Renal pelvis (tissue), 12 donors: ENCODE data around the gene METTL16. TPM values are rescaled to one million over a fixed set of nuclear protein-coding genes. Genes with fewer than 3 reads are reported as not detected.
"Not testable (repeated sequence)": the region's sequence is repeated elsewhere in the genome, so short reads cannot be mapped to it uniquely, and the experiment has no call there.

Experiments
- DNase-seq: peaks from one replicate; pipeline ENCODE4 v3.0.0-alpha.2; 2013
- long read RNA-seq, 16 experiments: transcript quantifications; one replicate each; lab custom pipeline, GENCODE V29; 2026
- polyA plus RNA-seq, 3 donors: library from polyadenylated mRNA; unstranded; fragments of 120-200 nt; gene quantifications; one replicate each; pipeline ENCODE4 v1.2.1, GENCODE V29; 2013; ENCODE audit not compliant: insufficient read length in 3 of 3

METTL16 gene, protein sequence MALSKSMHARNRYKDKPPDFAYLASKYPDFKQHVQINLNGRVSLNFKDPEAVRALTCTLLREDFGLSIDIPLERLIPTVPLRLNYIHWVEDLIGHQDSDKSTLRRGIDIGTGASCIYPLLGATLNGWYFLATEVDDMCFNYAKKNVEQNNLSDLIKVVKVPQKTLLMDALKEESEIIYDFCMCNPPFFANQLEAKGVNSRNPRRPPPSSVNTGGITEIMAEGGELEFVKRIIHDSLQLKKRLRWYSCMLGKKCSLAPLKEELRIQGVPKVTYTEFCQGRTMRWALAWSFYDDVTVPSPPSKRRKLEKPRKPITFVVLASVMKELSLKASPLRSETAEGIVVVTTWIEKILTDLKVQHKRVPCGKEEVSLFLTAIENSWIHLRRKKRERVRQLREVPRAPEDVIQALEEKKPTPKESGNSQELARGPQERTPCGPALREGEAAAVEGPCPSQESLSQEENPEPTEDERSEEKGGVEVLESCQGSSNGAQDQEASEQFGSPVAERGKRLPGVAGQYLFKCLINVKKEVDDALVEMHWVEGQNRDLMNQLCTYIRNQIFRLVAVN
- 10 to 100 TPM; 33.1 to 37.8 (median 36.0) TPM for polyA plus RNA-seq
- long read RNA-seq, donor 1, full-length matches to known transcripts: 2 of 9 reads
- long read RNA-seq, donor 1, partial matches to known transcripts: 7 of 9 reads
- long read RNA-seq, donor 1, other reads (novel, unspliced or antisense): 0 of 9 reads
- long read RNA-seq, donor 2, full-length matches to known transcripts: 2 of 11 reads
- long read RNA-seq, donor 2, partial matches to known transcripts: 9 of 11 reads
- long read RNA-seq, donor 2, other reads (novel, unspliced or antisense): 0 of 11 reads
- long read RNA-seq, donor 3, full-length matches to known transcripts: 1 of 12 reads
- long read RNA-seq, donor 3, partial matches to known transcripts: 11 of 12 reads
- long read RNA-seq, donor 3, other reads (novel, unspliced or antisense): 0 of 12 reads
- long read RNA-seq, donor 4, full-length matches to known transcripts: 2 of 2 reads
- long read RNA-seq, donor 4, partial matches to known transcripts: 0 of 2 reads
- long read RNA-seq, donor 4, other reads (novel, unspliced or antisense): 0 of 2 reads
- long read RNA-seq, donor 5, partial matches to known transcripts: 0 of 2 reads
- long read RNA-seq, donor 5, other reads (novel, unspliced or antisense): 0 of 2 reads
- long read RNA-seq, donor 6, full-length matches to known transcripts: 3 of 16 reads
- long read RNA-seq, donor 6, partial matches to known transcripts: 13 of 16 reads
- long read RNA-seq, donor 6, other reads (novel, unspliced or antisense): 0 of 16 reads
- long read RNA-seq, donor 7, full-length matches to known transcripts: 5 of 14 reads
- long read RNA-seq, donor 7, partial matches to known transcripts: 9 of 14 reads
- long read RNA-seq, donor 7, other reads (novel, unspliced or antisense): 0 of 14 reads
- long read RNA-seq, donor 8: 0 reads
- long read RNA-seq, donor 9, full-length matches to known transcripts: 1 of 6 reads
- long read RNA-seq, donor 9, partial matches to known transcripts: 5 of 6 reads
- long read RNA-seq, donor 9, other reads (novel, unspliced or antisense): 0 of 6 reads
- long read RNA-seq, donor 10, full-length matches to known transcripts: 2 of 7 reads
- long read RNA-seq, donor 10, partial matches to known transcripts: 5 of 7 reads
- long read RNA-seq, donor 10, other reads (novel, unspliced or antisense): 0 of 7 reads
- long read RNA-seq, donor 11, full-length matches to known transcripts: 1 of 1 reads
- long read RNA-seq, donor 11, partial matches to known transcripts: 0 of 1 reads
- long read RNA-seq, donor 11, other reads (novel, unspliced or antisense): 0 of 1 reads
- long read RNA-seq, donor 12, full-length matches to known transcripts: 2 of 9 reads
- long read RNA-seq, donor 12, partial matches to known transcripts: 7 of 9 reads
- long read RNA-seq, donor 12, other reads (novel, unspliced or antisense): 0 of 9 reads
- long read RNA-seq, donor 13, partial matches to known transcripts: 64 of 75 reads
- long read RNA-seq, donor 13, other reads (novel, unspliced or antisense): 11 of 75 reads
- long read RNA-seq, donor 14: 0 reads
- long read RNA-seq, donor 15: 0 reads
- long read RNA-seq, donor 16, full-length matches to known transcripts: 2 of 17 reads
- long read RNA-seq, donor 16, partial matches to known transcripts: 15 of 17 reads
- long read RNA-seq, donor 16, other reads (novel, unspliced or antisense): 0 of 17 reads

DNA sequence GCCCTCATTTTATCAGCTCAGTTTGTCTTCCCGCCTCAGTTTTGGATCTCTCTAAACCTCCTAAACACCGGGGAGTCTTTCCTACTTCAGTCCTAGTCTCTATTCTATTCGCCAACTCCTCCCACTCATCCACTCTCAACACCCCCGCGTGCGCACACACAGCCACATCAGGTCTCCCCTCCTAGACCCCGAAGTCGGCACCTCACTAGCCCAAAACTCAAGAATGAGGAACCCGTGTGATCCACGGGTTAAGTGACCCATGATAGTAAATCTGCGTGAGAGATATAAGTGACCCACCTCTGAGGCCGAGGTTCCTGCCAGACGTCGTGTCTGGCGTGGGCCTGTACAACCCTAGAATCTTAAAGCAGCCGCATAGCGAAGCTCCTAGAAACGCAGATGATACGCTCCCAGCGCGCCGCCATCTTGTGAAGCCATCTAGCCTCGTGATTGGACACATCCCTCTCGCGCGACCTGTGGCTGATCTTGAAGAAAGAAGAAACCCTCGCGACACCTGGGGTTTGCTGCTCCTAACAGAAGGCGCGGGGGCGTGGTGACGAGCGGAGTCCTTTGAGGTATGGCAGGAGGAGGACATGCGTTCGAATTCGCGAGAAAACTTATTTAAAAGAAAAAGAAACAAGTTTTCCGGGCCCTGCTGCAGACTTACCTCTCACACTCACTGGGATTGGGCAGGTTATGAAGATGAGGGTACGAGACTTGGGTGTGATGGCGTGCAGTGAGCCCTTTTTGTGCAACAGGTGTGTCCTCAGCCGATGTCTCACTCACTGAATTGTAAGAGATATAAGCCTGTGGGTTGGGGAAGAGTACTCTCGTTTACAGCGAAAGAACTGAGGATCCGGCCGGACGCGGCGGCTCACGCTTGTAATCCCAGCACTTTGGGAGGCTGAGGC is at the start of gene METTL16:
TSS of gene METTL16 (minus strand) at position 427 of the 908 bp plus-strand sequence. CDS start 9,557 bp downstream, outside the sequence.
- DNase-seq: peak; percentile 99

DNA sequence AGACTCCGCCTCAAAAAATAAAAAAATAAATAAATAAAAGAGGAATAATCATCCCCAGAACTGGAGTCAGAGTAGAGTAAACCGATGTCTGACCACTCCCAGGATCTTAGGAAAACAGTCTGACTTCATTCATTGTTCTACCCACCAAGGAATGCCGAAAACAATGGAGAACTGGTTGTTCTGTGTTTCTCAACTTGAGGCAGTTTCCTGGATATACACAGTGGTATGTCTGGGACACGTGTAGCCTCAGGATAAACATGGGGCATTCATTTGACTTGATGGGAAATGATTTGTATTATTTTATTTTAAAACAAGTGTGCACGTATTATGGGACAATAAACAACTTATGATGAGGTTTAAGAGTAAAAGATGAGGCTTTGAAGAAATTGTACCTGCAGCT is 49.0 kb upstream of the METTL16 start:
- no peak for DNase-seq

DNA sequence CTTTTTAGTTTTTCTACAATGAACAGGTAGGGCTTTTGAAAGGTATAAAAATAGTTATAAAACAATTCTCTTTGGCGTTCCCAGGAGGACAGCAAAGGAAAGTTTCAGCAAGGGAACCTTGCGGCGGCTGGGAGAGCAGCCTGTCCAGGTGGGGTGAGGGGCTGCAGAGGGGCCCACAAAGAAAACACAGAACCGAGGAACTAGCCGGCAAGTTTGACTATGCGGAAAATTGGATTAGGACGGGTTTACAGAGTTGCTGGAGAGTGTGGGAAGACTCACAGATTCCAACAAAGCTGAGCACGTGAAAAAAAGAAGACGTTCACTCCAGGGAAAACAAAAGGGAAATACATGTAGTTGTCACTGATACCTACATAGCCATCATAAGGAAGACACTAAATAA is 40.2 kb upstream of the METTL16 start:
- DNase-seq: peak; percentile 14

DNA sequence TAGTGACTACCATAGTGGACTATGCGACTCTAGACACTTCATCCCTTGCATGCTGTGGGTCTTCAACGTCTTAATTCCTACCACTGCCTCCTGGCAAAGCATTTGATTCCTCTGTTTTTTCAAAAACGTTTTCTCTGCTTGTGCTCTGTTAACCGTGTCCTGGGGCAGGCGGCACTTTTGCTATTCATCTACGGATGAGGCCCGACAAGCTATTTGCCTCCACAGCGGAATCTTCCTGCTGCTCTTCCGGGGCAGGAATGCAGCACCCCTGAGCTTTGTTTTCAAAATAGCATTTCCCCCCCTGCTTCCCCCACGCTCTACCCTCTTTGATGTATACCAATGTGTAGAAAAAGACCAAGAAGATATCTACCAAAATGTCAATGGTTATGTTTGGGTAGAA is 39.8 kb upstream of the METTL16 start:
- DNase-seq: peak; percentile 14

DNA sequence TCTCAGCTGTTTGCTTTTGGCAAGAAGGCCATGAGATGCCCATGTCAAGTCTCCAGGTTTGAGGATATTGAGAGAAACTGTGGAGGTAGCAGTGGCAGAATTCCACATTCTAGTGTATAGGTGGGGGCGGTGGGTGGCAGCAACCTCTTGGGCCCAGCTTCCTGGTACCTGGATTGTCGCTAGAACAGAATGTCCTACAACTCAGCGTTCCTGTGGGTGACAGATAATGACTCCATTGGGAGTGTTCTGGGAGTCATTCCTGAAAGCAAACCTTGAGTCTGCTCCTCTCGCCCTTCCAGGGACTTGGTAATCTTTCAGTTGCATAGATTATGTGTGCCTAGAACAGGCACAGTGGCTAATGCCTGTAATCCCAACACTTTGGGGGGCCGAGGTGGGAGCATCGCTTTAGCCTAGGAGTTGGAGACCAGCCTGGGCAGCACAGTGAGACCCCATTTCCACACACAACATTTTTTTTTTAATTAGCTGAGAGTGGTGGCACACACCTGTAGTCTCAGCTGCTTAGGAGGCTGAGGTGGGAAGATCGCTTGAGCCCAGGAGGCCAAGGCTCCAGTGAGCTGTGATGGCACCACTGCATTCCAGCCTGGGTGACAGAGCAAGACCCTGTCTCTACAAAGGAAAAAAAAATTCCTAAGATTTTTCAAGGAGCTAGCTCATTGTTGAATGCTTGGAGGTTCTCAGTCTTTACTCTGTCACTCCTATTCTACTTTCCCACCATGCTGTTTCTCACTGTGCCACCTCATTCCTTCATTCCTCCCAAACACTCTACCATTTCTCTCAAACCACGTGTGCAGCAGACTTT is 37.9 kb upstream of the METTL16 start:
- no peak for DNase-seq

DNA sequence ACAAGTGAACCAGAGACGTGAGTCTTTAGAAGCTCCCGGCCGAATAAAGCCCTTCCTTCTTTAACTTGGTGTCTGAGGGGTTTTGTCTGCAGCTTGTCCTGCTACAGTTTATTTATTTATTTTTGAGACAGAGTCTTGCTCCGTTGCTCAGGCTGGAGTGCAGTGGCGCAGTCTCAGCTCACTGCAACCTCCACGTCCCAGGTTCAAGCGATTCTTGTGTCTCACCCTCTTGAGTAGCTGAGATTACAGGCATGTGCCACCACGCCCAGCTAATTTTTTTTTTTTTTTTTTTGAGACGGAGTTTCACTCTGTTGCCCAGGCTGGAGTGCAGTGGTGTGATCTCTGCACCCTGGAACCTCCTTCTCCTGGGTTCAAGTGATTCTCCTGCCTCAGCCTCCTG is 36.3 kb upstream of the METTL16 start:
- not testable (repeated sequence) for DNase-seq

DNA sequence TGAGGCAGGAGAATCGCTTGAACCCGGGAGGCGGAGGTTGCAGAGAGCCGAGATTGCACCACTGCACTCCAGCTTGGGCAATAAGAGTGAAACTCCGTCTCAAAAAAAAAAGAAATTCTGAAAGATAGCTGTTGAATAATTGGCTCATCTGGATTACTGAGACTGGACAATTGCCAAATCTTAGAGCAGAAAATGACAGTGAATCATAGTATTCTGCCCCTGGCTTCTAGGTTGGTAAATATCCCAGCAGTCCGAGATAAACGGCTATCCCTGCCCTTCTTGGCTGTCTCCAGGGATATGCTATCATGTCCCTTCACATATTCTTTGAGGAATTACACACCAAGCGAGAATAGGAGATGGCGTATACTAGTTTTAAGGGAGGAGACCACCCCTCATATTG is 35.5 kb upstream of the METTL16 start:
- DNase-seq: no peak

DNA sequence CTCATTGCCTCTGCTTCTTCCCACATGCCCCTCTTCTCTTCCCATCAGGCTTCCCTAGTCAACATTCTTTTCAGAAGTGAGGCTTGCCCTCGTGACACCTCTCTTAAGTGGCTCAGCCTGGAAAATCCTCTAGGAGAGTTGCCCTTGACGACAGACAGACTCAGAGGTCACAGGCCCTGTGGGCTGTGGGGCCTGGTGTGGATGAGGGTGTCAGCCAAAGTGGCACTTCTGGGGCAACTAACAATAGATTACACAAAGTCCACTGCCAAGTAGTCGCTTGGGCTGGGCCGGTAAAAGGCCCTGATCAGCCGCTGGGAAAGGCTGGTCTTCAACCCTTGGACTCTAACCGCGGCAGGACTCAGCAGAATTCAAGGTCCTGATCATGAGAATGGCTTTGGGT is 33.7 kb upstream of the METTL16 start:
- no peak for DNase-seq

DNA sequence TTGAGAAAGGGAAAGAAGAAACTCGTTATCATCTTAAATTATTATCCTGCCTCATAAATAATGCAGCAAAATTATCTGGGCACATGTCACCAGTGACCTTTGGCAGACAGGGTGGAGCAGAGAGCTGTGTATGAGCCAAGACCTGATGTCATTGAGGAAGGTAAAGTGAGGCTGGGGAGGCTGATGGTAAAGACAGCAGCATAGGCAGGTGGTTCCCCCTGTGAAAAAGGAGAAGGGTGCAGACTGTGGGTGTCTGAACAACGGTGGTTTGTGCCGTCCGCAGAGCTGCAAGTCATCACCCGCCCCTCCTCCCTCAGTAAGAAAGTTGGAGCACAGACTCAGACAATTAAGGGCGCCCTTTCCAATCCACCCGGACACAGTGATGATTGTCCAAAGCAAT is 30.8 kb upstream of the METTL16 start:
- no peak for DNase-seq

DNA sequence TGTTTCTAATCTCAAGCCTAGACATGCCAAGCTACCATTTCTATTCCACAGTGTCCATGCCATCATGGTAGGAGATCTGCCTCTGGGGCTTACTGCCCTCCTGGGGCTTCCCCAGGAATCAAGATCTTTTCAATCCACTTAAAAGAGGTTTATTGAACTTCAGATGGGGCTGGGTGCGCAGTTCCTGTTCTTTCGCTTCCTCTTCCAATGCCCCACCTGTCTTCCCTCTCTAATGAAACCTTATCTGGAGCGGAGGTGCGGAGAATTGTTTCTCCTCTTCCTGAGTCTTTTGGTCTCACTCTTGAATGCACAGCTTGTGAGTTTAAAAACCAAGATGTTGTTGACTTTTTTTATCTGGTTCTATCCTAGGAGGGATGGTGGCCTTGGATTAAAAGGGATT is 30.4 kb upstream of the METTL16 start:
- DNase-seq: no peak

DNA sequence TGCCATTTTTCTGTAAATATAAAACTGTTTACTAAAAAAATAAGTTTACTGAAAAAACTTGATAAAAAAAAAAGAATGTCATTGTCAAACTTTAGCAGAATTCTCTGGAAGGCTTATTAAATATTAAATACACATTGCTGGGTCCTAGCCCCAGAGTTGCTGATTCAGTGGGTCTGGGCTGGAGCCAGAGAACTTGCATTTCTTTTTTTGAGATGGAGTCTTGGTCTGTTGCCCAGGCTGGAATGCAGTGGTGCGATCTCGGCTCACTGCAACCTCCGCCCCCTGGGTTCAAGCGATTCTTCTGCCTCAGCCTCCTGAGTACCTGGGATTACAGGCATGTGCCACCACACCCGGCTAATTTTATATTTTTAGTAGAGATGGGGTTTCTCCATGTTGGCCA is 25.9 kb upstream of the METTL16 start:
- DNase-seq: not testable (repeated sequence)

DNA sequence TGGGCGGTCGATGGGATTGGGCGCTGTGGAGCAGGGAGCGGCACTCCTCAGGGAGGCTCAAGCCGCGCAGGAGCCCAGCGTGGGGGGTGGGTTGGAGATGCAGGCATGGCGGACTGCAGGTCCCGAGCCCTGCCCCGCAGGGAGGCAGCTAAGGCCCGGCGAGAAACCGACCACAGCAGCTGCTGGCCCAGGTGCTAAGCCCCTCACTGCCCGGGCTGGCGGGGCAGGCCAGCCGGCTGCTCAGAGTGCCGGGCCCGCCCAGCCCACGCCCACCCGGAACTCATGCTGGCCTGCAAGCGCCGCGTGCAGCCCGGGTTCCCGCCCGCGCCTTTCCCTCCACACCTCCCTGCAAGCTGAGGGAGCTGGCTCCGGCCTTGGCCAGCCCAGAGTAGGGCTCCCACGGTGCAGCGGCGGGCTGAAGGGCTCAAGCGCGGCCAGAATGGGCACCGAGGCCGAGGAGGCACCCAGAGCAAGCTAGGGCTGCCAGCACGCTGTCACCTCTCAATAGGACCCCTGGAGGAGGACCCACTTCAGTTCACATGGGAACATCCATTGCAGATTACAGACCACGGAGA is 20.5 kb upstream of the METTL16 start:
- no peak for DNase-seq

DNA sequence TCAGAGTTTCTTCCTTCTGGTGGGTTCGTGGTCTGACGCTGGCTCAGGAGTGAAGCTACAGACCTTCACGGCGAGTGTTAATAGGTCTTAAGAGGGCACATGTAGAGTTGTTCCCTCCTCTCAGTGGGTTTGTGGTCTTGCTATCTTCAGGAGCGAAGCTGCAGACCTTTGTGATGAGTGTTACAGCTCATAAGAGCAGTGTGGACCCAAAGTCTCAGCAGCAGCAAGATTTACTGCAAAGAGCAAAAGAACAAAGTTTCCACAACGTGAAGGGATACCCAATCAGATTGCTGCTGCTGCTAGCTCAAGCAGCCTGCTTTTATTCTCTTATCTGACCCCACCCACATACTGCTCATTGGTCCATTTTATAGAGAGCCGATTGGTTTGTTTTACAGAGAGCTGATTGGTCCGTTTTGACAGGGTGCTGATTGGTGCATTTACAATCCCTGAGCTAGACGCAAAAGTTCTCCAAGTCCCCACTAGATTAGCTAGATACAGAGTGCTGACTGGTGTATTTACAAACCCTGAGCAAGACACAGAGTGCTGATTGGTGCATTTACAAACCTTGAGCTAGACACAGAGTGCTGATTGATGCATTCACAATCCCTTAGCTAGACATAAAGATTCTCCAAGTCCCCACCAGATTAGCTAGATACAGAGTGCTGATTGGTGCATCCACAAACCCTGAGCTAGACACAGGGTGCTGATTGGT is 19.7 kb upstream of the METTL16 start:
- DNase-seq: not testable (repeated sequence)

DNA sequence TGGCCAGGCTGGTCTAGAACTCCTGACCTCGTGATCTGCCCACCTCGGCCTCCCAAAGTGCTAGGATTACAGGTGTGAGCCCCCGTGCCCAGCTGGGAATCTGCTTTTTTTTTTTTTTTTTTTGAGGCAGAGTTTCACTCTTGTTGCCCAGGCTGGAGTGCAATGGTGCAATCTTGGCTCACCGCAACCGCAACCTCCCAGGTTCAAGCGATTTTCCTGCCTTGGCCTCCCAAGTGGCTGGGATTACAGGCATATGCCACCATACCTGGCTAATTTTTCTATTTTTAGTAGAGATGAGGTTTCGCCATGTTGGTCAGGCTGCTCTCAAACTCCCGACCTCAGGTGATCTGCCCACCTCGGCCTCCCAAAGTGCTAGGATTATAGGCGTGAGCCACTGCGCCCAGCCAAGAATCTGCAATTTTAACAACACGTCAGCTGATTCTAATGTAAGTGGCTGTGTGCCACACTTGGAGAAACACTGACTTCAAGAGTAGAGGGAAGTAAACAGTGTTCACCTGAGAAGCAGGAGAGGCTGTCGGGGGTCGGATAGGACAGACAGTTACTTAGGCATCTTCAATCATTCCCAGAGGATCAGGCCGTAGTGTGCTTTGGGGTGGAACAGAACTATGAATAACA is 10.2 kb upstream of the METTL16 start:
- DNase-seq: not testable (repeated sequence)

DNA sequence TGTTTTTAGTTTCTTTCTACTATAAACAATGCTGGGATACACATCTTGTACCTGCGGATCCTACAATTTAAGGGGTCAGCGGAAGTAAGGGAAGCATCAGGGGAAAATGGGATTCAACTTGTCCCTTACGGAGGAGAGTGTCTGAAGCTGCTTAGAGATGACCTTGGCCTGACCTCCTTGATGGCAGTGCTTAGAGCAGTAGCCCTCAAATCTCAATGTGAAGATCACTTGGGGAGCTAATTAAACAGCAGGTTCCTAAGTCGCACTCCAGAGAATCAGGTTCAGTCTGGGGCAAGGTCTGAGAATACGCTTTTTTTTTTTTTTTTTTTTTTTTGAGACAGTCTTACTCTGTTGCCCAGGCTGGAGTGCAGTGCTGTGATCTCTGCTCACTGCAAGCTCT is 9.6 kb upstream of the METTL16 start:
- DNase-seq: no peak

DNA sequence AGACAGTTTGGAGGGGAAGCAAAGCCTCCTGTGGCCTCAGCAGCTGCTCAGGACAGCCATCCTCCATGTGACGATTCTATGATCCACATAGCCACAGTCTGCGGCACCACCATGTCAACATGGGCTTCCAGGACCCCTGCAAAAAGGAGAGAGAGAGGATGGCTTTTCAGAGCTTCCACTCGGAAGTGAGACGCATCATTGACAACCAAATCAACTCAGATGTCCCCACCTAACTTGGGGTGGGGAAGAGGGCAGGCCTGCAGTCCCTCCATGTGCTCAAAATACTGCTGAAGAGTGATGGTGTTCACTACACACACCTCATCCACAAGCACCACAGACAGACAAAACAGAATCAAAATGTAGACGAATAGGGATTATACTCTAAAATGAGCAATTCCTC is 5.9 kb upstream of the METTL16 start:
- DNase-seq: no peak
